Peyer's patch (tissue), 4 donors: ENCODE results near the gene DNER.

Source experiments
- POLR2A ChIP-seq, 2 donors: fragments of 450-650 bp; IDR thresholded peaks; one replicate each; pipeline ENCODE4 v1.5.1; 2017; ENCODE audit warnings: antibody characterized with exemption in 2 of 2, mild to moderate bottlenecking in 2 of 2, moderate library complexity in 2 of 2
- TF ChIP-seq, protein P1 (sequence below), 6 experiments: fragments of 450-650 bp in 4 of 6; fragments of 200-600 bp in 2 of 6; sonication (generic) in 1 of 6; IDR thresholded peaks; one replicate each; pipeline ENCODE4 v1.5.1; 2017 to 2019; ENCODE audit warnings: antibody characterized with exemption in 6 of 6, mild to moderate bottlenecking in 3 of 6, moderate library complexity in 1 of 6

DNA sequence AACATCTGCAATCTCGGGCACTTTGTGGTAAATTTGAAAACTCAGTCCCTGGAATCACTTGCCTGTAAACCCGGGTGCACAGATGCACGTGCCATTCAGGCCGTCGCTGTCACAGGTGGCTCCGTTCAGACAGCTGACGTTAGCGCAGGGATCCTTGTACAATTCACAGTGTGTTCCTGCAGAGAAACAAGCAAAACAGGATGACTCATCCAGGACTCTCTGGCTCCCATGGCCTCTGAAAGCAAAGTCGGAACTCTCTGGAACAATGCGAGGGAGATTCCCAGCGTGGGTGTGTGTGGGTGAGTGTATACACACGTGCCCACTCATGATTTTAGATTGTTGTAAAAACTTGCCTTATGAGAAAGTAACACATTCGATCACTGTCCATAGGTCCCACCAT, 307.2 kb downstream of the DNER start:
- TF ChIP-seq, protein P1, sequence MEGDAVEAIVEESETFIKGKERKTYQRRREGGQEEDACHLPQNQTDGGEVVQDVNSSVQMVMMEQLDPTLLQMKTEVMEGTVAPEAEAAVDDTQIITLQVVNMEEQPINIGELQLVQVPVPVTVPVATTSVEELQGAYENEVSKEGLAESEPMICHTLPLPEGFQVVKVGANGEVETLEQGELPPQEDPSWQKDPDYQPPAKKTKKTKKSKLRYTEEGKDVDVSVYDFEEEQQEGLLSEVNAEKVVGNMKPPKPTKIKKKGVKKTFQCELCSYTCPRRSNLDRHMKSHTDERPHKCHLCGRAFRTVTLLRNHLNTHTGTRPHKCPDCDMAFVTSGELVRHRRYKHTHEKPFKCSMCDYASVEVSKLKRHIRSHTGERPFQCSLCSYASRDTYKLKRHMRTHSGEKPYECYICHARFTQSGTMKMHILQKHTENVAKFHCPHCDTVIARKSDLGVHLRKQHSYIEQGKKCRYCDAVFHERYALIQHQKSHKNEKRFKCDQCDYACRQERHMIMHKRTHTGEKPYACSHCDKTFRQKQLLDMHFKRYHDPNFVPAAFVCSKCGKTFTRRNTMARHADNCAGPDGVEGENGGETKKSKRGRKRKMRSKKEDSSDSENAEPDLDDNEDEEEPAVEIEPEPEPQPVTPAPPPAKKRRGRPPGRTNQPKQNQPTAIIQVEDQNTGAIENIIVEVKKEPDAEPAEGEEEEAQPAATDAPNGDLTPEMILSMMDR (IDR thresholded peaks at IDR 0.05), result no peak
- no peak for TF ChIP-seq POLR2A (IDR thresholded peaks at IDR 0.05)
